BE2C (cell line): Measurements from ENCODE around the gene MPLKIP.
"Not testable (repeated sequence)": the region's sequence is repeated elsewhere in the genome, so short reads cannot be mapped to it uniquely, and the experiment has no call there.

ENCODE experiments used
- DNase-seq: peaks from one replicate; pipeline ENCODE4 v3.0.0-alpha.2; 2020
- H3K27me3 ChIP-seq: fragments of 250-450 bp; sonication (Bioruptor Pico); 2 replicates; pipeline ENCODE4 v1.5.1; 2020; ENCODE audit warnings: mild to moderate bottlenecking
- H3K36me3 ChIP-seq: fragments of 250-450 bp; sonication (Bioruptor Pico); 2 replicates; pipeline ENCODE4 v1.5.1; 2020; ENCODE audit warnings: mild to moderate bottlenecking
- H3K4me1 ChIP-seq: fragments of 250-450 bp; sonication (Bioruptor Pico); 2 replicates; pipeline ENCODE4 v1.5.1; 2020
- H3K4me3 ChIP-seq: 2 replicates; pipeline ENCODE4 v1.5.1; 2011; ENCODE audit warnings: low read depth, low read length
- H3K9me3 ChIP-seq: fragments of 250-450 bp; sonication (Bioruptor Pico); 2 replicates; pipeline ENCODE4 v1.5.1; 2020
- TF ChIP-seq, protein P1 (sequence below): IDR thresholded peaks from 2 replicates; pipeline ENCODE4 v1.5.1; 2012; ENCODE audit warnings: mild to moderate bottlenecking, low read depth, low read length

MPLKIP gene

GRCh38 chr7:40167291-40167690 lies 32.9 kb upstream of the MPLKIP start:
- H3K4me3 ChIP-seq: no peak overlapping the region
- no peaks in the 10 kb centered on the region for H3K36me3 ChIP-seq
- no peak for DNase-seq
- H3K4me1 ChIP-seq: no peaks in the 10 kb centered on the region; the same call in none of the 2 replicates
- no peaks in the 10 kb centered on the region for H3K27me3 ChIP-seq
- H3K9me3 ChIP-seq: no peaks in the 10 kb centered on the region
- TF ChIP-seq, protein P1, sequence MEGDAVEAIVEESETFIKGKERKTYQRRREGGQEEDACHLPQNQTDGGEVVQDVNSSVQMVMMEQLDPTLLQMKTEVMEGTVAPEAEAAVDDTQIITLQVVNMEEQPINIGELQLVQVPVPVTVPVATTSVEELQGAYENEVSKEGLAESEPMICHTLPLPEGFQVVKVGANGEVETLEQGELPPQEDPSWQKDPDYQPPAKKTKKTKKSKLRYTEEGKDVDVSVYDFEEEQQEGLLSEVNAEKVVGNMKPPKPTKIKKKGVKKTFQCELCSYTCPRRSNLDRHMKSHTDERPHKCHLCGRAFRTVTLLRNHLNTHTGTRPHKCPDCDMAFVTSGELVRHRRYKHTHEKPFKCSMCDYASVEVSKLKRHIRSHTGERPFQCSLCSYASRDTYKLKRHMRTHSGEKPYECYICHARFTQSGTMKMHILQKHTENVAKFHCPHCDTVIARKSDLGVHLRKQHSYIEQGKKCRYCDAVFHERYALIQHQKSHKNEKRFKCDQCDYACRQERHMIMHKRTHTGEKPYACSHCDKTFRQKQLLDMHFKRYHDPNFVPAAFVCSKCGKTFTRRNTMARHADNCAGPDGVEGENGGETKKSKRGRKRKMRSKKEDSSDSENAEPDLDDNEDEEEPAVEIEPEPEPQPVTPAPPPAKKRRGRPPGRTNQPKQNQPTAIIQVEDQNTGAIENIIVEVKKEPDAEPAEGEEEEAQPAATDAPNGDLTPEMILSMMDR: no peak

- Histone ChIP-seq H3K9me3 (no peaks in the 10 kb centered on the region), H3K4me3 (no peak overlapping the region), H3K4me1 (no peaks in the 10 kb centered on the region; the same call in none of the 2 replicates), H3K36me3 (no peaks in the 10 kb centered on the region), H3K27me3 (no peaks in the 10 kb centered on the region)
- DNase-seq: no peak
- TF ChIP-seq, protein P1: no peak
Measured at GRCh38 chr7:40165216-40165615, 30.8 kb upstream of the MPLKIP start.

- DNase-seq: no peak
- no peaks in the 10 kb centered on the region for H3K27me3 ChIP-seq
- H3K9me3 ChIP-seq: no peaks in the 10 kb centered on the region
- TF ChIP-seq, protein P1: no peak
- no peaks in the 10 kb centered on the region for H3K36me3 ChIP-seq
- H3K4me3 ChIP-seq: no peak overlapping the region
- H3K4me1 ChIP-seq: no peaks in the 10 kb centered on the region; the same call in none of the 2 replicates
Measured at GRCh38 chr7:40162516-40162915, 28.1 kb upstream of the MPLKIP start.

DNA sequence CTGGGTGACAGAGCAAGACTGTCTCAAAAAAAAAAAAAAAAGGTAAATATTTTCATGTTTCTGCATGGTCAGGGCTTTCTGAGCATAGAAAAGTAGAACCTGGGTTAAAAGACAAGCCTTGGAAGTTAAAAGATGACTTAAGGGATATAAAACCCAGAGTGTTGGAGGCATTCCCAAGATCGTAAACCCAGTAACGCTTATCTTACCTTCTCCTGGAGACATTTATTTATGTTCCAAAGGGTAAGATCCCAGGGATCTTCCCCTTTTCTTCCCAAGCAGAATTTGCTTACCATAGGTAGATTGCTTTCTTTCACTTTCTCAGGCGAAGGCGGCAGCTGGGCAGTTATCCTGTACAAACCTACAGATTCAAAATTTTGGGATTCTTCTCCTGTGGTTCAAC lies 22.6 kb upstream of the MPLKIP start:
- no peaks in the 10 kb centered on the region for H3K4me1 ChIP-seq
- H3K36me3 ChIP-seq: no peaks in the 10 kb centered on the region
- no peak overlapping the region for H3K4me3 ChIP-seq
- no peak for DNase-seq
- TF ChIP-seq, protein P1: no peak
- H3K9me3 ChIP-seq: no peaks in the 10 kb centered on the region
- H3K27me3 ChIP-seq: no peaks in the 10 kb centered on the region

- TF ChIP-seq, protein P1: no peak
- no peaks in the 10 kb centered on the region for H3K36me3 ChIP-seq
- no peak overlapping the region for H3K4me3 ChIP-seq
- H3K9me3 ChIP-seq: no peaks in the 10 kb centered on the region
- DNase-seq: no peak
- H3K27me3 ChIP-seq: no peaks in the 10 kb centered on the region
- no peaks in the 10 kb centered on the region for H3K4me1 ChIP-seq
Measured at GRCh38 chr7:40151504-40151903, 17.1 kb upstream of the MPLKIP start.

DNA sequence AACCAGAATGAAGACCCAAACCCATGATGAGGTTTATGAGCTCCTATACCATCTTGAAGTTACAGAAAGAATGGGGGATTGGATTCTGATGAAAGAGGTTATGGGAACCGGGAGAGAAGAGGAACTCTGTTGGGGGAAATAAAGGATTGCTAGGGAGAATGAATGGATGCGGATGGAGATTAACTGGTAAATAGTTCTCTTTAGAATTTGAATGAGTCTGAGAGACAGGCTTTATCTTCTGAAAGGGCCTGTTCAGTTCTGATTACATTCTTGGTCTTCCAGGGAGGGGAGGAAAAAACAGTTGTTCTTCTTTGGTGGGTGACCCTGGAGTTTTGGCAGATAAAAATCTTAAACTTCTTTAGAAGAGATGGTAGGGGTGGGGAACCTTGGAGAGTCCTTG lies 14.2 kb upstream of the MPLKIP start:
- no peak overlapping the region for H3K4me3 ChIP-seq
- H3K27me3 ChIP-seq: no peaks in the 10 kb centered on the region
- TF ChIP-seq, protein P1: no peak
- DNase-seq: no peak
- H3K9me3 ChIP-seq: no peaks in the 10 kb centered on the region
- no peaks in the 10 kb centered on the region for H3K4me1 ChIP-seq
- H3K36me3 ChIP-seq: no peaks in the 10 kb centered on the region

DNA sequence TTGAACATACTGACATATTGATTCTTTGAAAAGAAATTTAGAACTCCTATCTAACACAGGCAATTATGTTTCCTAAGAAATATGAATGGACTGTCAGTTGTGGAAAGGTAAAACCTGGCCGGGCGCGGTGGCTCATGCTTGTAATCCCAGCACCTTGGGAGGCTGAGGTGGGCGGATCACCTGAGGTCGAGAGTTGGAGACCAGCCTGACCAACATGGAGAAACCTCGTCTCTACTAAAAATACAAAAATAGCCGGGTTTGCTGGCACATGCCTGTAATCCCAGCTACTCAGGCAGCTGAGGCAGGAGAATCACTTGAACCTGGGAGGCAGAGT lies 13.8 kb upstream of the MPLKIP start:
- not testable (repeated sequence) for H3K4me3 ChIP-seq, DNase-seq, H3K36me3 ChIP-seq, H3K9me3 ChIP-seq, H3K4me1 ChIP-seq, H3K27me3 ChIP-seq
